Gastroesophageal sphincter (tissue), 4 donors: ENCODE measurements around the gene LCE1F. TPM values are rescaled to one million over a fixed set of nuclear protein-coding genes. Genes with fewer than 3 reads are reported as not detected.

ENCODE experiments used
- ATAC-seq: fragments of 150-250 bp; one replicate; pipeline ENCODE4 v1.9.1; 2016; ENCODE audit warnings: mild to moderate bottlenecking, moderate library complexity
- H3K27ac ChIP-seq, 4 donors: fragments of 200-600 bp; sonication (generic) in 3 of 4; 1 replicate in 3 of 4; 2 replicates in 1 of 4; pipeline ENCODE4 v1.5.1; 2016 to 2019
- H3K27me3 ChIP-seq: fragments of 200-600 bp; sonication (generic); one replicate; pipeline ENCODE4 v1.5.1; 2019
- H3K36me3 ChIP-seq, 2 donors: fragments of 200-600 bp; sonication (generic); one replicate each; pipeline ENCODE4 v1.5.1; 2019; ENCODE audit warnings: control low read depth in 1 of 2
- H3K4me1 ChIP-seq, 3 donors: fragments of 200-600 bp; sonication (generic); 1 replicate in 2 of 3; 2 replicates in 1 of 3; pipeline ENCODE4 v1.5.1; 2016 to 2019; ENCODE audit warnings: control low read depth in 2 of 3
- H3K4me3 ChIP-seq, 2 donors: fragments of 200-600 bp; sonication (generic); one replicate each; pipeline ENCODE4 v1.5.1; 2019; ENCODE audit warnings: mild to moderate bottlenecking in 1 of 2, moderate library complexity in 1 of 2
- H3K9me3 ChIP-seq, 3 donors: fragments of 200-600 bp; sonication (generic); one replicate each; pipeline ENCODE4 v1.5.1; 2017 to 2019; ENCODE audit warnings: control low read depth in 2 of 3
- CTCF ChIP-seq, 4 experiments: fragments of 200-600 bp in 2 of 4; fragments of 450-650 bp in 2 of 4; sonication (generic) in 1 of 4; IDR thresholded peaks; one replicate each; pipeline ENCODE4 v1.5.1; 2017 to 2019; ENCODE audit warnings: antibody characterized with exemption in 4 of 4, mild to moderate bottlenecking in 2 of 4, moderate library complexity in 2 of 4
- EP300 ChIP-seq: sonication (generic); formaldehyde crosslinking; IDR thresholded peaks from one replicate; pipeline ENCODE4 v1.6.1; 2017; ENCODE audit warnings: antibody characterized with exemption, mild to moderate bottlenecking
- POLR2A ChIP-seq, 2 donors: fragments of 450-650 bp; IDR thresholded peaks; one replicate each; pipeline ENCODE4 v1.6.1; 2017; ENCODE audit warnings: antibody characterized with exemption in 2 of 2, mild to moderate bottlenecking in 2 of 2, moderate library complexity in 1 of 2
- POLR2AphosphoS5 ChIP-seq: sonication (generic); formaldehyde crosslinking; IDR thresholded peaks from one replicate; pipeline ENCODE4 v1.6.1; 2017; ENCODE audit warnings: antibody characterized with exemption
- WGBS, 2 donors: methylation state at CpG; one replicate each; pipeline ENCODE4 v1.1.5; 2018; ENCODE audit warnings: low coverage in 1 of 2; 5-methylcytosine and 5-hydroxymethylcytosine counted together
- total RNA-seq, 4 donors: library from RNA; depleted of rRNA; stranded (reverse); fragments of >200 nt; gene quantifications; one replicate each; pipeline ENCODE4 v1.1.0, GENCODE V29; 2016

Gene LCE1F
- total RNA-seq, 4 donors from 2014 or later = not detected

DNA sequence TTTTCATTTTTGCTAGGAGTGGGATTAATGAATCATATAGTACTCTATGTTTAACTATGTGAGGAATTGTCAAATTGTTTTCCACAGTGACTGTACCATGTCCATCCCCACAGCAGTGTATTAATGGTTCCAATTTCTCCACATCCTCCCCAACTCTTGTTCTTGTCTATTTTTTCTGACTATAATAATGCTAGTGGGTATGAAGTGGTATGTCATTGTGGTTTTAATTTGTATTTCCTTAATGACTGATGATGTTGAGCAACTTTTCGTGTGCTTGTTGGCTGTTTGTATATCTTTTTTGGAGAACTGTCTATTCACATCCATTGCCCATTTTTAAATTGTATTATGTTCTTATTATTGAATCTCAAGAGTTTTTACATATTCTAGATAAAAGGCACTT is 27.1 kb upstream of the LCE1F start:
- Histone ChIP-seq H3K27me3 (no peaks in the 10 kb centered on the region), H3K36me3 (no peaks in the 10 kb centered on the region), H3K4me1 (no peaks in the 10 kb centered on the region), H3K4me3 (no peak overlapping the region), H3K27ac (no peak overlapping the region), H3K9me3 (no peaks in the 10 kb centered on the region)
- ATAC-seq = no peak
- 33 to 56% methylated on average over 1 of the region's 1 CpG for WGBS, 2 donors
- TF ChIP-seq POLR2AphosphoS5 = no peak
- TF ChIP-seq POLR2A (IDR thresholded peaks at IDR 0.05) = no peak
- TF ChIP-seq EP300 = no peak
- no peak for TF ChIP-seq CTCF (IDR thresholded peaks at IDR 0.05)

DNA sequence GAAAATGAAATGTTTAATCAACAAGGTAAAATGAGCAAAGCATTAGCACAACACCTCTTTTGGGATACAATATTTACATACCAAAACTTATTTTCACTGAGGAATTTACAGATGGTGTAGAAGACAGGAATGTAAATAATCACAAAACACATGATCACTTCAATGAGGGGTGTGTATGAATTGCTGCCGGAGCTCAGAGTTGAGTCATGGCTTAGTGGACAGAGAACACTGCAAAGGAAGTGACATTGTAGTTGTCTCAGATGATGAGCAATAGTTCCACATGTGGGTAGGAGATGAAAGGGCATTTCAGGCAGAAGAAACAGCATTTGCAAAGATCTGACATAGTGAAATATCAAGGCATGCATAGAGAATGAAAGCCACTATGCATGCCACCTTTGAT is 22.7 kb upstream of the LCE1F start:
- 8 to 54% methylated on average over 1 of the region's 1 CpG for WGBS, 2 donors
- Histone ChIP-seq H3K36me3 (no peaks in the 10 kb centered on the region), H3K4me3 (no peak overlapping the region), H3K27me3 (peaks cover 4% of the 10 kb centered on the region), H3K4me1 (no peaks in the 10 kb centered on the region), H3K9me3 (no peaks in the 10 kb centered on the region), H3K27ac (no peak overlapping the region)
- TF ChIP-seq POLR2AphosphoS5 = no peak
- TF ChIP-seq POLR2A (IDR thresholded peaks at IDR 0.05) = no peak
- no peak for TF ChIP-seq EP300
- no peak for TF ChIP-seq CTCF (IDR thresholded peaks at IDR 0.05)
- ATAC-seq = no peak

- H3K4me3 ChIP-seq = no peak overlapping the region
- no peak for ATAC-seq
- peaks cover 4% of the 10 kb centered on the region for H3K27me3 ChIP-seq
- no peak overlapping the region for H3K27ac ChIP-seq
- H3K4me1 ChIP-seq = no peaks in the 10 kb centered on the region
- H3K9me3 ChIP-seq = no peaks in the 10 kb centered on the region
- no peaks in the 10 kb centered on the region for H3K36me3 ChIP-seq
- no peak for TF ChIP-seq CTCF (IDR thresholded peaks at IDR 0.05)
- TF ChIP-seq EP300 = no peak
- TF ChIP-seq POLR2A (IDR thresholded peaks at IDR 0.05) = no peak
- no peak for TF ChIP-seq POLR2AphosphoS5
- 20% methylated on average over 1 of the region's 1 CpG; no CpG with 5 or more reads in 1 of the 2 donors for WGBS, 2 donors
These were observed 21.4 kb upstream of the LCE1F start for GRCh38 chr1:152753586-152753985.

DNA sequence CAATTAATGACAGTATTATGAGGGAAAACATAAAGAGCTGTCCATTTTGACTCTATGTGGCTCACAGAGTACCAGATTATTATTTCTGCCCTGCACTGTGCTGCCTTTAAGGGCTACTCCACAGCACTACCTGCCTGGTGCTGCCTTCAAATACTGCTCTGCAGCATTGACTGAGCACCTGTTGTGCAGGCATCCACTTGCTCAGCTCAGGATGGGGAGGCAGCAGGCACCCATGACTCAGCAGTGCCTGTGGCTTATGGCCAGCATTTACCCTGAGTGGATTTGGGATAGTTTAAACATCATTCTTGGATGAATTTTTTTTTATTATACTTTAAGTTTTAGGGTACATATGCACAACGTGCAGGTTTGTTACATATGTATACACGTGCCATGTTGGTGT is 18.1 kb upstream of the LCE1F start:
- H3K4me1 ChIP-seq = no peaks in the 10 kb centered on the region
- TF ChIP-seq EP300 (no peak), POLR2AphosphoS5 (no peak), CTCF (IDR thresholded peaks at IDR 0.05) (no peak), POLR2A (IDR thresholded peaks at IDR 0.05) (no peak)
- peaks cover 4% of the 10 kb centered on the region for H3K27me3 ChIP-seq
- no peak overlapping the region for H3K4me3 ChIP-seq
- ATAC-seq = no peak
- no peaks in the 10 kb centered on the region for H3K36me3 ChIP-seq
- H3K9me3 ChIP-seq = no peaks in the 10 kb centered on the region
- H3K27ac ChIP-seq = no peak overlapping the region
- 45% methylated on average over 2 of the region's 2 CpGs; no CpG with 5 or more reads in 1 of the 2 donors for WGBS, 2 donors

DNA sequence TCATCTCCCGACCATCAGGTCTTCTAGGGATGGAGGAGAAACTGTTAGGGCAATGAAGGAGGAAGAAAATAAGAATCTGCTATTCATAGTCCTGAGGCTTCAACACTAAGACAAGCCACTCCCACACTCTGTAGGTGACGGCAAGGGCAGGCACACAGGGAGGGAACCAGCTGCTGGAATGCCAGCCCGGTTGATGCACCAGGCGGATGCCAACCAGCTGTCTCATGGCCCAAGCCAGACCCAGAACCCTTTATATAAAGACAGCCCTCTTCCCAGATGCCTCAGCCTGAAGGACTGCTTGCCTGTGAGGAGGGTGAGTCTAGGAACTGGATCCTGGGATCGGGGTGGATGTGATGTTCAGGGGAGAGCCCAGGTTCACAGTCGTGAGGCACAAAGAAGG is 17.2 kb upstream of the LCE1F start, which contains the start of gene KPRP:
Gene KPRP (plus strand): TSS at position 279 of the 400 bp plus-strand sequence. CDS start 1,564 bp downstream, outside the sequence.
- H3K4me1 ChIP-seq = no peaks in the 10 kb centered on the region
- H3K4me3 ChIP-seq = no peak within 1 kb of the TSS
- H3K9me3 ChIP-seq = no peaks in the 10 kb centered on the region
- no peak for ATAC-seq
- no peak for TF ChIP-seq CTCF (IDR thresholded peaks at IDR 0.05)
- TF ChIP-seq POLR2A (IDR thresholded peaks at IDR 0.05) = no peak
- H3K27ac ChIP-seq = no peak within 1 kb of the TSS
- 61 to 76% methylated on average over 3 to 6 of the region's 6 CpGs for WGBS, 2 donors
- no peaks in the 10 kb centered on the region for H3K36me3 ChIP-seq
- H3K27me3 ChIP-seq = peaks cover 4% of the 10 kb centered on the region
